HEK293T (cell line): ENCODE measurements around the gene PIEZO2.

ENCODE experiments used
- BHLHE40 ChIP-seq: fragments of 450-650 bp; IDR thresholded peaks from 2 replicates; pipeline ENCODE4 v1.6.1; 2016; ENCODE audit warnings: mild to moderate bottlenecking, moderate library complexity, borderline replicate concordance
- FOXA1 ChIP-seq: fragments of 450-650 bp; IDR thresholded peaks from 2 replicates; pipeline ENCODE4 v1.6.1; 2016; ENCODE audit warnings: mild to moderate bottlenecking
- FOXM1 ChIP-seq: fragments of 450-650 bp; IDR thresholded peaks from 2 replicates; pipeline ENCODE4 v1.6.1; 2017; ENCODE audit warnings: mild to moderate bottlenecking, borderline replicate concordance
- HDGF ChIP-seq: fragments of 450-650 bp; IDR thresholded peaks from 2 replicates; pipeline ENCODE4 v1.6.1; 2017; ENCODE audit warnings: antibody characterized with exemption, borderline replicate concordance
- NFRKB ChIP-seq: fragments of 450-650 bp; IDR thresholded peaks from 2 replicates; pipeline ENCODE4 v1.6.1; 2016; ENCODE audit warnings: mild to moderate bottlenecking, moderate library complexity
- SP1 ChIP-seq: fragments of 450-650 bp; IDR thresholded peaks from 2 replicates; pipeline ENCODE4 v1.6.1; 2017

GRCh38 chr18:10900435-10900834 lies 248.9 kb downstream of the PIEZO2 start:
- no peak for TF ChIP-seq FOXA1
- TF ChIP-seq HDGF: no peak
- no peak for TF ChIP-seq FOXM1
- TF ChIP-seq NFRKB: no peak
- TF ChIP-seq BHLHE40: no peak
- no peak for TF ChIP-seq SP1
